GM12892 (cell line): ENCODE measurements around the gene ST3GAL5.

ENCODE experiments used
- POLR2A ChIP-seq: IDR thresholded peaks from 2 replicates; pipeline ENCODE4 v1.6.1; 2011; ENCODE audit warnings: low read depth, low read length, control low read depth
- POLR2AphosphoS5 ChIP-seq: IDR thresholded peaks from 2 replicates; pipeline ENCODE4 v1.6.1; 2011; ENCODE audit warnings: low read depth, low read length, control low read depth
- TAF1 ChIP-seq: IDR thresholded peaks from 2 replicates; pipeline ENCODE4 v1.6.1; 2011; ENCODE audit warnings: low read depth, mild to moderate bottlenecking, control low read depth, low read length, borderline replicate concordance

DNA sequence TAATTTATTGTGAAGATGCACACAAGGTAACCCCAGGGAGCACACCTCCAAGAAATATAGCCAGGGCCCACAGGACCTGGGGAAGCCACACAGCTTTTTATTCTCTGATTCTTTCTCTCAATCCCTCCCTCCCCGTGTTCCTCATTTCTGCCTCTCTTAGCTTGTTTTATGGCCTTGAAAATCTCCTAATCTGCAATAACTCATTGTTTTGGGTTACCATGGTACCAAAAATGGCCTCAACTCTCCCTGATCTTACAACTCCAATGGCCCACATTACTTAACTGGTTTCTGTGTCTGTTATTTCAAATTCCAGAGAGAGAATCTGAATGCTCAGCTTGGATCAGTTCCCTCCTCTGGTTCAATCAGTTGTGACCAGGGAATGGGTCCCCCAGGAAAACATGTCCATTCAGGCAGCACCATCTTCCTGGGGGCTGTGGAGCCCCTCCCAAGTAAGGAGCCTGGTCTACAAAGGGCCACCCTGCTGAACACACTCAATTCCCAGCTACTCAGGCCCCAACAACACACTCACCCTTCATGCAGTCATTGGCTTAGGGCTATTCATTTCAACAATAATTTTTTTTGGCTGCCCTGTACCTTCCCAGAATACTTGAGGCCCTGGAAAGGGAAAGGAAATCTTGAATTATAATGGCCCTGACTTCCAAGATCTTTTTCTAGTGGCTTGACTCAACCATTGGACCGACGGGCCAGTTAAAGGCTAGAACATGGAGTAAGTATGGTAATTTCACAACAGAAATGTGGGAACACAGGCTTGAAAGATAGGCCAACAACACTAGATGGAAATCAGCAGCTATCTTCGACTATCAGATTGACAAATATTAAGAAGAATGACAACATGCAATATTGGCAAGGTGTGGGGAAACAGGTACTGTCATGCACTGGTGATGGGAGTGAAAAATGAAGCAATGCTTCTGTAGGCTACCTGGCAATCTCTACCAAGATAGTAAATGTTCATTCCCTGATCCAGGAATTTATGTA is 41.6 kb upstream of the ST3GAL5 start:
- no peak for TF ChIP-seq POLR2AphosphoS5
- TF ChIP-seq TAF1, result no peak
- no peak for TF ChIP-seq POLR2A
